Spleen (tissue), 7 donors: Measurements from ENCODE around the gene OXER1.

Experiments used
- CTCF ChIP-seq, 11 experiments: fragments of 200-600 bp in 7 of 11; fragments of 450-650 bp in 4 of 11; sonication (generic) in 4 of 11; IDR thresholded peaks in 8 of 11; conservative IDR thresholded peaks in 3 of 11; 1 replicate in 7 of 11; 2 replicates in 4 of 11; pipeline versions ENCODE4 v1.4.0 to v1.8.0; 2016 to 2021; ENCODE audit warnings: antibody characterized with exemption in 11 of 11, inconsistent platforms in 4 of 11, mild to moderate bottlenecking in 1 of 11
- POLR2A ChIP-seq, 3 donors: fragments of 450-650 bp; IDR thresholded peaks; one replicate each; pipeline ENCODE4 v1.5.1; 2017; ENCODE audit warnings: antibody characterized with exemption in 3 of 3, mild to moderate bottlenecking in 1 of 3
- POLR2AphosphoS5 ChIP-seq, 3 donors: sonication (generic); formaldehyde crosslinking; IDR thresholded peaks; one replicate each; pipeline ENCODE4 v1.5.1; 2017; ENCODE audit warnings: antibody characterized with exemption in 3 of 3
- donor health status: DM: no; HTN: no; CAD: no; lungs with moderate emphysema.
- donor health status: DM: no; HTN: no; CAD: no.
- donor health status: DM: no; HTN: no; CAD: no.

GRCh38 chr2:42810121-42810970 is 46.4 kb upstream of the OXER1 start:
- TF ChIP-seq CTCF (IDR thresholded peaks at IDR 0.05 in 8 of 11, conservative IDR thresholded peaks at IDR 0.05 in 3 of 11) = peak in 2 of 11 experiments; percentile 4 to 13
- TF ChIP-seq POLR2A (IDR thresholded peaks at IDR 0.05) = peak in 2 of 3 donors; percentile 60 to 70
- peak; percentile 92 to 94 (median 92) for TF ChIP-seq POLR2AphosphoS5 (IDR thresholded peaks at IDR 0.05)
